HEK293 (cell line): ENCODE data around the gene DDAH1.

Experiments
- CTCF ChIA-PET: fragments of 350-600 bp; formaldehyde crosslinking; extraction: SDS; loops from one replicate; lab custom pipeline; 2021; ENCODE audit warnings: antibody characterized with exemption; lab: Yijun Ruan, JAX
- POLR2A ChIA-PET: fragments of 300-600 bp; formaldehyde crosslinking; extraction: SDS; loops from one replicate; lab custom pipeline; 2020; ENCODE audit warnings: antibody characterized with exemption, inconsistent platforms; lab: Yijun Ruan, JAX
- H3K27ac ChIP-seq: fragments of 200-500 bp; sonication (Bioruptor generic); 2 replicates; pipeline ENCODE4 v1.5.1; 2014; ENCODE audit warnings: low read depth, low read length, control low read depth, inconsistent platforms; ENCODE audit errors: extremely low read depth
- H3K36me3 ChIP-seq, 2 experiments: fragments of 200-500 bp in 1 of 2; sonication (Bioruptor generic) in 1 of 2; 1 replicate in 1 of 2; 2 replicates in 1 of 2; pipeline ENCODE4 v1.5.1; 2014 to 2017; ENCODE audit warnings: inconsistent platforms in 2 of 2, low read length in 2 of 2; ENCODE audit not compliant: control insufficient read depth in 2 of 2, insufficient read depth in 1 of 2
- H3K4me1 ChIP-seq: fragments of 200-500 bp; sonication (Bioruptor generic); 2 replicates; pipeline ENCODE4 v1.5.1; 2014; ENCODE audit warnings: mild to moderate bottlenecking, low read length, inconsistent platforms; ENCODE audit not compliant: control insufficient read depth, insufficient read depth
- H3K4me3 ChIP-seq: 2 replicates; pipeline ENCODE4 v1.5.1; 2011; ENCODE audit warnings: low read depth, mild to moderate bottlenecking, control low read depth, low read length, moderate library complexity
- H3K9me3 ChIP-seq: fragments of 200-500 bp; sonication (Bioruptor generic); 2 replicates; pipeline ENCODE4 v1.5.1; 2014; ENCODE audit warnings: low read depth, low read length, inconsistent platforms; ENCODE audit not compliant: control insufficient read depth, insufficient read depth
- HOXD13 ChIP-seq: sonication (generic); formaldehyde crosslinking; IDR thresholded peaks from 2 replicates; pipeline ENCODE4 v1.8.0; 2022; ENCODE audit warnings: missing genetic modification reagents, borderline replicate concordance
- RBAK ChIP-seq: fragments of 450-650 bp; formaldehyde crosslinking; IDR thresholded peaks from 2 replicates; pipeline ENCODE4 v1.5.1; 2016; ENCODE audit warnings: missing biosample characterization, missing genetic modification characterization
- SALL2 ChIP-seq: fragments of 450-650 bp; formaldehyde crosslinking; IDR thresholded peaks from 2 replicates; pipeline ENCODE4 v1.5.0; 2017; ENCODE audit warnings: missing biosample characterization, mild to moderate bottlenecking, missing genetic modification characterization, borderline replicate concordance
- SCRT1 ChIP-seq: fragments of 450-650 bp; formaldehyde crosslinking; IDR thresholded peaks from 2 replicates; pipeline ENCODE4 v1.5.1; 2016; ENCODE audit warnings: missing biosample characterization, missing genetic modification characterization, borderline replicate concordance
- SP7 ChIP-seq: fragments of 450-650 bp; formaldehyde crosslinking; IDR thresholded peaks from 2 replicates; pipeline ENCODE4 v1.5.1; 2016; ENCODE audit warnings: missing biosample characterization, missing genetic modification characterization
- TRIM28 ChIP-seq: IDR thresholded peaks from 2 replicates; pipeline ENCODE4 v1.6.1; 2011; ENCODE audit warnings: low read length, control low read depth, borderline replicate concordance
- ZBTB1 ChIP-seq: fragments of 450-650 bp; formaldehyde crosslinking; IDR thresholded peaks from 2 replicates; pipeline ENCODE4 v1.5.1; 2016; ENCODE audit warnings: missing biosample characterization, missing genetic modification characterization
- ZNF114 ChIP-seq: fragments of 450-650 bp; formaldehyde crosslinking; IDR thresholded peaks from 2 replicates; pipeline ENCODE4 v1.5.0; 2017; ENCODE audit warnings: missing biosample characterization, missing genetic modification characterization
- ZNF132 ChIP-seq: fragments of 450-650 bp; formaldehyde crosslinking; IDR thresholded peaks from 2 replicates; pipeline ENCODE4 v1.5.1; 2017; ENCODE audit warnings: missing biosample characterization, missing genetic modification characterization, borderline replicate concordance
- ZNF140 ChIP-seq: fragments of 450-650 bp; formaldehyde crosslinking; IDR thresholded peaks from 2 replicates; pipeline ENCODE4 v1.5.1; 2016; ENCODE audit warnings: missing biosample characterization, missing genetic modification characterization
- ZNF174 ChIP-seq: fragments of 450-650 bp; formaldehyde crosslinking; IDR thresholded peaks from 2 replicates; pipeline ENCODE4 v1.5.0; 2017; ENCODE audit warnings: missing biosample characterization, mild to moderate bottlenecking, missing genetic modification characterization
- ZNF19 ChIP-seq: fragments of 450-650 bp; formaldehyde crosslinking; IDR thresholded peaks from 2 replicates; pipeline ENCODE4; 2016; ENCODE audit warnings: missing biosample characterization, missing genetic modification characterization, low read depth
- ZNF2 ChIP-seq: fragments of 450-650 bp; formaldehyde crosslinking; IDR thresholded peaks from 2 replicates; pipeline ENCODE4 v1.5.1; 2016; ENCODE audit warnings: missing biosample characterization, missing genetic modification characterization
- ZNF354C ChIP-seq: fragments of 450-650 bp; formaldehyde crosslinking; IDR thresholded peaks from 2 replicates; pipeline ENCODE4 v1.5.1; 2016; ENCODE audit warnings: missing biosample characterization, missing genetic modification characterization, low read depth, borderline replicate concordance
- ZNF37A ChIP-seq: fragments of 450-650 bp; IDR thresholded peaks from 2 replicates; pipeline ENCODE4 v1.5.1; 2018; ENCODE audit warnings: missing biosample characterization, missing genetic modification characterization
- ZNF404 ChIP-seq: fragments of 450-650 bp; formaldehyde crosslinking; IDR thresholded peaks from 2 replicates; pipeline ENCODE4 v1.5.1; 2017; ENCODE audit warnings: missing biosample characterization, missing genetic modification characterization
- ZNF423 ChIP-seq: fragments of 450-650 bp; formaldehyde crosslinking; IDR thresholded peaks from 2 replicates; pipeline ENCODE4 v1.5.1; 2016; ENCODE audit warnings: missing biosample characterization, missing genetic modification characterization
- ZNF558 ChIP-seq: fragments of 450-650 bp; formaldehyde crosslinking; IDR thresholded peaks from 2 replicates; pipeline ENCODE4 v1.5.1; 2016; ENCODE audit warnings: missing biosample characterization, missing genetic modification characterization
- ZNF610 ChIP-seq: fragments of 450-650 bp; formaldehyde crosslinking; IDR thresholded peaks from 2 replicates; pipeline ENCODE4 v1.5.1; 2016; ENCODE audit warnings: missing biosample characterization, missing genetic modification characterization, borderline replicate concordance
- ZNF621 ChIP-seq: fragments of 450-650 bp; formaldehyde crosslinking; IDR thresholded peaks from 2 replicates; pipeline ENCODE4 v1.5.1; 2017; ENCODE audit warnings: missing biosample characterization, missing genetic modification characterization
- ZNF776 ChIP-seq: fragments of 450-650 bp; formaldehyde crosslinking; IDR thresholded peaks from 2 replicates; pipeline ENCODE4 v1.5.0; 2017; ENCODE audit warnings: missing biosample characterization, missing genetic modification characterization, borderline replicate concordance
- ZNF791 ChIP-seq: fragments of 450-650 bp; formaldehyde crosslinking; IDR thresholded peaks from 2 replicates; pipeline ENCODE4 v1.5.1; 2016; ENCODE audit warnings: missing biosample characterization, missing genetic modification characterization
- ZNF837 ChIP-seq: fragments of 450-650 bp; formaldehyde crosslinking; IDR thresholded peaks from 2 replicates; pipeline ENCODE4 v1.5.1; 2016; ENCODE audit warnings: missing biosample characterization, missing genetic modification characterization
- TF ChIP-seq, protein P1 (sequence below): fragments of 450-650 bp; formaldehyde crosslinking; optimal IDR thresholded peaks from 2 replicates; pipeline ENCODE3; 2016; ENCODE audit warnings: missing biosample characterization, mild to moderate bottlenecking, missing genetic modification characterization
- TF ChIP-seq, protein P2 (sequence below): fragments of 450-650 bp; formaldehyde crosslinking; IDR thresholded peaks from 2 replicates; pipeline ENCODE4 v1.5.1; 2016; ENCODE audit warnings: missing biosample characterization, missing genetic modification characterization
- TF ChIP-seq, protein P3 (sequence below): fragments of 450-650 bp; formaldehyde crosslinking; IDR thresholded peaks from 2 replicates; pipeline ENCODE4 v1.5.1; 2017; ENCODE audit warnings: missing biosample characterization, missing genetic modification characterization
- TF ChIP-seq, protein P4 (sequence below): fragments of 450-650 bp; formaldehyde crosslinking; IDR thresholded peaks from 2 replicates; pipeline ENCODE4 v1.5.1; 2016; ENCODE audit warnings: missing biosample characterization, missing genetic modification characterization
- TF ChIP-seq, protein P5 (sequence below): fragments of 450-650 bp; formaldehyde crosslinking; IDR thresholded peaks from 2 replicates; pipeline ENCODE4 v1.5.1; 2017; ENCODE audit warnings: missing biosample characterization, missing genetic modification characterization

DDAH1 gene

DNA sequence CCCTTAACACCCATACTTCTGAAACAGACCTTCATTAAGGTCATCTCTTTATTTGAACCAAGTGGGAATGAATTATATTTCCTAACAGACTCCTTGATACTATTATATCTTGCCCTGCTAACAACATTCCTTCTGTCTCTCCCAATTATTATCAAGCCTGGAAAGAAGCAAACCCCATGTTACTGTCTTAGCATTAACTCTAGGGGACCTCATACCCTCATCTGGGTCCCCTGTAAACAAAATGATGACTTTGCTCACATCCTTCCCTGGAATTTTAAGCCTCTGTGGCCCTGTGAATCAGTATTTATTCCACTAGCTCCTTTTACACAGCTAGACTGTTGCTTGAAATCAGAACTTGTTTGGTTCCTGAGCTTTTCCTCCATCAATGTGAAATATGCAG, 150.2 kb downstream of the DDAH1 start:
- H3K4me1 ChIP-seq = peaks cover 7% of the 10 kb centered on the region; the same call in 1 of the 2 replicates
- TF ChIP-seq ZNF174 (tag by site-specific recombination) (no peak), ZNF354C (tag by site-specific recombination) (no peak), RBAK (tag by site-specific recombination) (no peak), ZNF791 (no peak), ZNF2 (tag by site-specific recombination) (no peak), ZNF140 (tag by site-specific recombination) (no peak), HOXD13 (CRISPR knock-in tag) (no peak), ZNF621 (no peak), SALL2 (tag by site-specific recombination) (no peak), ZNF423 (tag by site-specific recombination) (no peak), ZNF37A (tag by site-specific recombination) (no peak), SCRT1 (tag by site-specific recombination) (no peak), ZNF404 (no peak), ZNF19 (tag by site-specific recombination) (no peak), ZNF114 (no peak), ZNF558 (tag by site-specific recombination) (no peak)
- TF ChIP-seq, protein P1, sequence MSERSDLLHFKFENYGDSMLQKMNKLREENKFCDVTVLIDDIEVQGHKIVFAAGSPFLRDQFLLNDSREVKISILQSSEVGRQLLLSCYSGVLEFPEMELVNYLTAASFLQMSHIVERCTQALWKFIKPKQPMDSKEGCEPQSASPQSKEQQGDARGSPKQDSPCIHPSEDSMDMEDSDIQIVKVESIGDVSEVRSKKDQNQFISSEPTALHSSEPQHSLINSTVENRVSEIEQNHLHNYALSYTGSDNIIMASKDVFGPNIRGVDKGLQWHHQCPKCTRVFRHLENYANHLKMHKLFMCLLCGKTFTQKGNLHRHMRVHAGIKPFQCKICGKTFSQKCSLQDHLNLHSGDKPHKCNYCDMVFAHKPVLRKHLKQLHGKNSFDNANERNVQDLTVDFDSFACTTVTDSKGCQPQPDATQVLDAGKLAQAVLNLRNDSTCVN (tag by site-specific recombination) = no peak
- TF ChIP-seq, protein P2, sequence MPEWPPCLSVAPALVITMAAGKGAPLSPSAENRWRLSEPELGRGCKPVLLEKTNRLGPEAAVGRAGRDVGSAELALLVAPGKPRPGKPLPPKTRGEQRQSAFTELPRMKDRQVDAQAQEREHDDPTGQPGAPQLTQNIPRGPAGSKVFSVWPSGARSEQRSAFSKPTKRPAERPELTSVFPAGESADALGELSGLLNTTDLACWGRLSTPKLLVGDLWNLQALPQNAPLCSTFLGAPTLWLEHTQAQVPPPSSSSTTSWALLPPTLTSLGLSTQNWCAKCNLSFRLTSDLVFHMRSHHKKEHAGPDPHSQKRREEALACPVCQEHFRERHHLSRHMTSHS = no peak
- TF ChIP-seq, protein P3, sequence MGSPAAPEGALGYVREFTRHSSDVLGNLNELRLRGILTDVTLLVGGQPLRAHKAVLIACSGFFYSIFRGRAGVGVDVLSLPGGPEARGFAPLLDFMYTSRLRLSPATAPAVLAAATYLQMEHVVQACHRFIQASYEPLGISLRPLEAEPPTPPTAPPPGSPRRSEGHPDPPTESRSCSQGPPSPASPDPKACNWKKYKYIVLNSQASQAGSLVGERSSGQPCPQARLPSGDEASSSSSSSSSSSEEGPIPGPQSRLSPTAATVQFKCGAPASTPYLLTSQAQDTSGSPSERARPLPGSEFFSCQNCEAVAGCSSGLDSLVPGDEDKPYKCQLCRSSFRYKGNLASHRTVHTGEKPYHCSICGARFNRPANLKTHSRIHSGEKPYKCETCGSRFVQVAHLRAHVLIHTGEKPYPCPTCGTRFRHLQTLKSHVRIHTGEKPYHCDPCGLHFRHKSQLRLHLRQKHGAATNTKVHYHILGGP (tag by site-specific recombination) = no peak
- TF ChIP-seq, protein P4, sequence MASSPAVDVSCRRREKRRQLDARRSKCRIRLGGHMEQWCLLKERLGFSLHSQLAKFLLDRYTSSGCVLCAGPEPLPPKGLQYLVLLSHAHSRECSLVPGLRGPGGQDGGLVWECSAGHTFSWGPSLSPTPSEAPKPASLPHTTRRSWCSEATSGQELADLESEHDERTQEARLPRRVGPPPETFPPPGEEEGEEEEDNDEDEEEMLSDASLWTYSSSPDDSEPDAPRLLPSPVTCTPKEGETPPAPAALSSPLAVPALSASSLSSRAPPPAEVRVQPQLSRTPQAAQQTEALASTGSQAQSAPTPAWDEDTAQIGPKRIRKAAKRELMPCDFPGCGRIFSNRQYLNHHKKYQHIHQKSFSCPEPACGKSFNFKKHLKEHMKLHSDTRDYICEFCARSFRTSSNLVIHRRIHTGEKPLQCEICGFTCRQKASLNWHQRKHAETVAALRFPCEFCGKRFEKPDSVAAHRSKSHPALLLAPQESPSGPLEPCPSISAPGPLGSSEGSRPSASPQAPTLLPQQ (tag by site-specific recombination) = no peak
- no peak overlapping the region for H3K27ac ChIP-seq
- ChIA-PET POLR2A (interaction anchor here (1.0 kb wide), 1 partner anchor 8 kb away, joined by 3 read pairs; no protein-coding TSS in a partner anchor), CTCF (interaction anchor here (0.5 to 1.7 kb wide), 2 partner anchors 28 to 29 kb away, joined by 4 to 7 read pairs; no protein-coding TSS in a partner anchor)
- H3K4me3 ChIP-seq = no peak overlapping the region
- H3K36me3 ChIP-seq = no peaks in the 10 kb centered on the region
- H3K9me3 ChIP-seq = no peaks in the 10 kb centered on the region

DNA sequence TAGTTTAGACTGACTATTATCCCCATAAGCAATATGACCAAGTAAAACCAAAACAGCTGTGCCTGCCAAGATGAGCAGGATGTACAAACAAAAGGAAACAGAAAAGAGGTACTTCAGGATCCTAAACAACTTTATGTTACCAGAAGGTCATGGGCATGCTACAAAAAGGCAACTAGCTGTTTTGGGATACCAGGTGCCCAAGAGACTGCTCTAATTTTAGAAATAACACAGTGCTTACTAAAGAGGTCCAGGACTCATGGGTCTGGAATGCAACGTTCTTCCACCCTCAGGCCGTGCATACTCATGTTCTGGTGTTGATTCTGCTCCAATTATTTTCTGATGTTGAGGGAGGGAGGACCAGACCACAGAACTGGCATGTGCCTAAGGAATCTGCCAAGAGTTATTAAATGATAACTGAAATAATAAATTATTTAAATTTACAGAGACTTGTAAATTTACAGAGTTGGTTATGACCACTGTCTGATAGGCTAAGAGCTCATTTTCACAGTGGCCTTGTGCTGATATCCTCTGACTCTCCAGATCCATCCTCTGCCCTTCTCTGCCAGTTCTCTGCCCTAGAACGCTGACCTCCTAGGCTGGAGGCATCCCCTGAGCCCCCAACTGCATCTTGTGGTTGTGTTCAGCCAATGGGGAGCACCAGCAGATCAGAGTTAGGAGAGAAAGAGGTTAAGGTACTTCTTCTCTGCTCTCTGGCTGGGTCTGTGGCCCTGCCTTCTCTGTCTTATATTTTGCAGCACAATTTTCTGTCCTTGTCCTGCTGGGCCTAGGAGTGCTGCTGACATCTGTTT, 150.9 kb downstream of the DDAH1 start:
- ChIA-PET POLR2A (interaction anchor here (0.7 to 1.0 kb wide), 2 partner anchors 9 to 270 kb away, joined by 3 read pairs; no protein-coding TSS in a partner anchor), CTCF (interaction anchor here (0.5 kb wide), 1 partner anchor 56 kb away, joined by 3 read pairs; no protein-coding TSS in a partner anchor)
- Histone ChIP-seq H3K9me3 (no peaks in the 10 kb centered on the region), H3K4me1 (peaks cover 7% of the 10 kb centered on the region; the same call in 1 of the 2 replicates), H3K27ac (no peak overlapping the region), H3K36me3 (no peaks in the 10 kb centered on the region), H3K4me3 (no peak overlapping the region)
- no peak for TF ChIP-seq ZNF132 (tag by site-specific recombination)
- TF ChIP-seq, protein P5, sequence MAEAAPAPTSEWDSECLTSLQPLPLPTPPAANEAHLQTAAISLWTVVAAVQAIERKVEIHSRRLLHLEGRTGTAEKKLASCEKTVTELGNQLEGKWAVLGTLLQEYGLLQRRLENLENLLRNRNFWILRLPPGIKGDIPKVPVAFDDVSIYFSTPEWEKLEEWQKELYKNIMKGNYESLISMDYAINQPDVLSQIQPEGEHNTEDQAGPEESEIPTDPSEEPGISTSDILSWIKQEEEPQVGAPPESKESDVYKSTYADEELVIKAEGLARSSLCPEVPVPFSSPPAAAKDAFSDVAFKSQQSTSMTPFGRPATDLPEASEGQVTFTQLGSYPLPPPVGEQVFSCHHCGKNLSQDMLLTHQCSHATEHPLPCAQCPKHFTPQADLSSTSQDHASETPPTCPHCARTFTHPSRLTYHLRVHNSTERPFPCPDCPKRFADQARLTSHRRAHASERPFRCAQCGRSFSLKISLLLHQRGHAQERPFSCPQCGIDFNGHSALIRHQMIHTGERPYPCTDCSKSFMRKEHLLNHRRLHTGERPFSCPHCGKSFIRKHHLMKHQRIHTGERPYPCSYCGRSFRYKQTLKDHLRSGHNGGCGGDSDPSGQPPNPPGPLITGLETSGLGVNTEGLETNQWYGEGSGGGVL = no peak
- TF ChIP-seq ZBTB1 (tag by site-specific recombination) = no peak
- no peak for TF ChIP-seq ZNF837 (tag by site-specific recombination)
- no peak for TF ChIP-seq ZNF776 (tag by site-specific recombination)
- no peak for TF ChIP-seq ZNF610 (tag by site-specific recombination)
- no peak for TF ChIP-seq TRIM28
- TF ChIP-seq, protein P2 = no peak
- no peak for TF ChIP-seq SP7 (tag by site-specific recombination)
